ENCODE measurements around the gene HCRTR1.

GRCh38 chr1:31570906-31571305 lies 46.6 kb upstream of the HCRTR1 start:
- no peak for TF ChIP-seq CTCF (conservative IDR thresholded peaks at IDR 0.05)
- TF ChIP-seq EZH2 (IDR thresholded peaks at IDR 0.05; ENCODE audit: low read depth) = no peak
